Nephron progenitor cell (in vitro differentiated cells): ENCODE data around the gene PDE10A.

ENCODE experiments used
- DNase-seq: peaks from one replicate; pipeline ENCODE4 v3.0.0; 2021
- H3K27ac Mint-ChIP-seq: 2 replicates; pipeline ENCODE4 v1.8.0; 2021; ENCODE audit warnings: mild to moderate bottlenecking, moderate library complexity, mixed read lengths
- H3K27me3 Mint-ChIP-seq: 2 replicates; pipeline ENCODE4 v1.8.0; 2021; ENCODE audit warnings: mild to moderate bottlenecking, low read depth, mixed read lengths; ENCODE audit not compliant: poor library complexity
- H3K36me3 Mint-ChIP-seq: 2 replicates; pipeline ENCODE4 v1.8.0; 2021; ENCODE audit warnings: low read depth, mixed read lengths
- H3K4me1 Mint-ChIP-seq: 2 replicates; pipeline ENCODE4 v1.8.0; 2021; ENCODE audit warnings: mixed read lengths
- H3K4me3 Mint-ChIP-seq: 2 replicates; pipeline ENCODE4 v1.8.0; 2021; ENCODE audit warnings: mild to moderate bottlenecking, moderate library complexity, mixed read lengths
- H3K9me3 Mint-ChIP-seq: 2 replicates; pipeline ENCODE4 v1.8.0; 2021; ENCODE audit warnings: mild to moderate bottlenecking, moderate library complexity, mixed read lengths
- CTCF ChIP-seq: fragments of 200-600 bp; sonication (generic); IDR thresholded peaks from 2 replicates; pipeline ENCODE4 v1.5.0; 2021; ENCODE audit warnings: antibody characterized with exemption

Gene PDE10A

DNA sequence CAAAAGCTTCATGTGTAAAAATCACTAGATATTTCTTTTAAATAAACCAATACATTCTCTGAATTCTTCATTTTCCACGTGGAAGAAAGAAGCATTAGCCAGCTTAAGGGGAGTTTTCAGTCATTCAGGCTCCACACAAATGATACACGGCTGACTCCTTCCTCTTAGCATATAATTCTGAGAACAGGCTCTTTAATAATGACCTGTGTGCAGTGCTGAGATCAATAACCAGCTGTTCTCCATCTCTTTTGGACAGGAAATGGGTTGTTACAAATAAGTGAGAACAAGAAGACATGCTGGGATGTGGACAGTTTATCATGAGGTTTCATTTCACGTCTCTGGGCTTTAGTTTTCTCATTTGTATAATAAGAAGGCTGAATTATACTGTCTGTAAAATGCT lies 206.8 kb downstream of the PDE10A start:
- no peaks in the 10 kb centered on the region for H3K4me1 Mint-ChIP-seq
- no peak for TF ChIP-seq CTCF
- H3K36me3 Mint-ChIP-seq = peaks cover 14% of the 10 kb centered on the region
- no peak for DNase-seq
- no peak overlapping the region for H3K4me3 Mint-ChIP-seq
- H3K9me3 Mint-ChIP-seq = no peaks in the 10 kb centered on the region
- H3K27me3 Mint-ChIP-seq = no peaks in the 10 kb centered on the region
- H3K27ac Mint-ChIP-seq = no peak overlapping the region

- Mint-ChIP-seq H3K36me3 (peaks cover 14% of the 10 kb centered on the region), H3K27ac (no peak overlapping the region), H3K4me1 (no peaks in the 10 kb centered on the region), H3K4me3 (no peak overlapping the region), H3K9me3 (no peaks in the 10 kb centered on the region), H3K27me3 (no peaks in the 10 kb centered on the region)
- no peak for DNase-seq
- no peak for TF ChIP-seq CTCF
Measured at GRCh38 chr6:165455488-165455887, 207.6 kb downstream of the PDE10A start.

DNA sequence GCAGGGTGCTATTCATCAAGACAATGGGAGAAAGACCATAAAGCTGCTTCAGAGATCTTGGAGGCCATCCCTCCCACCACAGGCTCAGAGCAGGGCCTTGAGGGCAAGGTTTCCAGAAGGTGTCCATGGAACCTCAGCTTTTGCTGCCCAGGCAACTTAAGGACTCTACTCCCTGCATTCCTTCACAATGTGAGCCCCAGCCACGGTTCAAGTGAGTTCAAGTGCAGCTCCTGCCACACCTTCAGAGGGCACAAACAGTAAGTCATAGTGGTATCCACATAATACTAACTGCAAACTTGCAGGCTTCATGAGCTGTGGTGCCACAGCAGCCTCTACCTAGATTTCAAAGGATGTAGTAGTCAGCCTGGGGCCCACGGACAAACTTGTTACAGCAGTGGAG lies 209.6 kb downstream of the PDE10A start:
- TF ChIP-seq CTCF = no peak
- Mint-ChIP-seq H3K27ac (no peak overlapping the region), H3K9me3 (no peaks in the 10 kb centered on the region), H3K36me3 (peaks cover 14% of the 10 kb centered on the region), H3K4me3 (no peak overlapping the region), H3K4me1 (no peaks in the 10 kb centered on the region), H3K27me3 (no peaks in the 10 kb centered on the region)
- DNase-seq = no peak

DNA sequence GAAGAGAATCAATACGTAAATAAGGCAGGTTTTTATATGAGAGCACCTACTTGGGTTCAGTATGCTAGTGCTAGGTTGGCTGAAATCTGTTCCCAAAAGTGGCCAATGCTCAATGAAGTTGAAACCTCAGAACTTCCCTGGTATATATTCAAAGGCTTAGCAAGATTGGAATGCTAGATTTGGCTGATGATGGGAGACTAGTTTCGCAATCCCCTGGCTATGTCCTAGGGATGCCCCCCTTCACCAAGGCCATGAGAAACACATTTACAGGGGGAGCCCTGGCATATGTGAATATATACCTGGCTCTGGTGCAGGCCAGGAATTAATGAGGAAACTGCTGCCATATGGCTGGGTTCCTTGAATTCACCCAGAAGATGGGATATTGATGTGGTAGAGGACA lies 211.2 kb downstream of the PDE10A start:
- no peak overlapping the region for H3K4me3 Mint-ChIP-seq
- no peaks in the 10 kb centered on the region for H3K9me3 Mint-ChIP-seq
- DNase-seq = no peak
- no peak overlapping the region for H3K27ac Mint-ChIP-seq
- H3K4me1 Mint-ChIP-seq = no peaks in the 10 kb centered on the region
- no peak for TF ChIP-seq CTCF
- no peaks in the 10 kb centered on the region for H3K27me3 Mint-ChIP-seq
- peaks cover 14% of the 10 kb centered on the region for H3K36me3 Mint-ChIP-seq

- no peak for DNase-seq
- H3K27me3 Mint-ChIP-seq = peaks cover under 1% of the 10 kb centered on the region
- H3K4me3 Mint-ChIP-seq = no peak overlapping the region
- H3K4me1 Mint-ChIP-seq = peaks cover 8% of the 10 kb centered on the region
- no peak for TF ChIP-seq CTCF
- H3K9me3 Mint-ChIP-seq = peaks cover 15% of the 10 kb centered on the region
- H3K27ac Mint-ChIP-seq = no peak overlapping the region
- peaks cover 30% of the 10 kb centered on the region for H3K36me3 Mint-ChIP-seq
Measured at GRCh38 chr6:165448210-165448609, 214.8 kb downstream of the PDE10A start.

- H3K27ac Mint-ChIP-seq = no peak overlapping the region
- no peak overlapping the region for H3K4me3 Mint-ChIP-seq
- H3K36me3 Mint-ChIP-seq = peaks cover 35% of the 10 kb centered on the region
Measured at GRCh38 chr6:165447141-165447540, 215.9 kb downstream of the PDE10A start.

More at GRCh38 chr6:165447141-165447540, 215.9 kb downstream of the PDE10A start:
- TF ChIP-seq CTCF = no peak
- peaks cover 8% of the 10 kb centered on the region for H3K4me1 Mint-ChIP-seq
- H3K9me3 Mint-ChIP-seq = peaks cover 25% of the 10 kb centered on the region
- H3K27me3 Mint-ChIP-seq = peaks cover 4% of the 10 kb centered on the region
- no peak for DNase-seq
